ENCODE measurements around the gene KYNU. TPM values are rescaled to one million over a fixed set of nuclear protein-coding genes. Genes with fewer than 3 reads are reported as not detected.

KYNU gene
- total RNA-seq, 2 donors from 2014 or later, result 0.52 to 0.94 TPM

DNA sequence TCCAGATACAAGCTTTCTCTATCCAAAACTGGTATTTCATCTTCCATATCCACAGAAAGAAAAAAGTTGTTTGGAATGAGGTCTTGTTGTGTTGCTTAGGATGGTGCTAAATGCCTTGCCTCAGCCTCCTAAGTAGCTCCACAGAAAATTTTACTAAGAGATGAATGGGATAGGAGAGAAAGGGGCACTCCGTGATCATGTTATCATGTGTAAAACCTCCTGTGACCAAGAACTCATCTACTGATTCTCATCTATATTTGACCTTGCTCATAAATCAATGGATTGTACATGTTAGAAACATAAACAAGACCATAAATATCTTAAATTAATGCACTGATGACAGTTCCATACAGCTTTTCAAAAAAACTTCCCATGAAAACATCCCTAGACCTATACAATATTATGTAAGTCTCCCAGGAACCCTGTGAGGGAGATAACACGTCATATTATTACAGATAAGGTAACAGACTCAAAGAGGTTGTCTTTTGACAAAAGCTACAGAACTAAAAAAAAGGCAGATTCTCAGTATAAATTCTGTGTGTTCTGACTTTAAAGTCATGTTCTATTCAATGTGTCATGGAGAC lies 29.3 kb upstream of the KYNU start:
- TF ChIP-seq, protein P1, sequence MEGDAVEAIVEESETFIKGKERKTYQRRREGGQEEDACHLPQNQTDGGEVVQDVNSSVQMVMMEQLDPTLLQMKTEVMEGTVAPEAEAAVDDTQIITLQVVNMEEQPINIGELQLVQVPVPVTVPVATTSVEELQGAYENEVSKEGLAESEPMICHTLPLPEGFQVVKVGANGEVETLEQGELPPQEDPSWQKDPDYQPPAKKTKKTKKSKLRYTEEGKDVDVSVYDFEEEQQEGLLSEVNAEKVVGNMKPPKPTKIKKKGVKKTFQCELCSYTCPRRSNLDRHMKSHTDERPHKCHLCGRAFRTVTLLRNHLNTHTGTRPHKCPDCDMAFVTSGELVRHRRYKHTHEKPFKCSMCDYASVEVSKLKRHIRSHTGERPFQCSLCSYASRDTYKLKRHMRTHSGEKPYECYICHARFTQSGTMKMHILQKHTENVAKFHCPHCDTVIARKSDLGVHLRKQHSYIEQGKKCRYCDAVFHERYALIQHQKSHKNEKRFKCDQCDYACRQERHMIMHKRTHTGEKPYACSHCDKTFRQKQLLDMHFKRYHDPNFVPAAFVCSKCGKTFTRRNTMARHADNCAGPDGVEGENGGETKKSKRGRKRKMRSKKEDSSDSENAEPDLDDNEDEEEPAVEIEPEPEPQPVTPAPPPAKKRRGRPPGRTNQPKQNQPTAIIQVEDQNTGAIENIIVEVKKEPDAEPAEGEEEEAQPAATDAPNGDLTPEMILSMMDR (IDR thresholded peaks at IDR 0.05), result no peak

DNA sequence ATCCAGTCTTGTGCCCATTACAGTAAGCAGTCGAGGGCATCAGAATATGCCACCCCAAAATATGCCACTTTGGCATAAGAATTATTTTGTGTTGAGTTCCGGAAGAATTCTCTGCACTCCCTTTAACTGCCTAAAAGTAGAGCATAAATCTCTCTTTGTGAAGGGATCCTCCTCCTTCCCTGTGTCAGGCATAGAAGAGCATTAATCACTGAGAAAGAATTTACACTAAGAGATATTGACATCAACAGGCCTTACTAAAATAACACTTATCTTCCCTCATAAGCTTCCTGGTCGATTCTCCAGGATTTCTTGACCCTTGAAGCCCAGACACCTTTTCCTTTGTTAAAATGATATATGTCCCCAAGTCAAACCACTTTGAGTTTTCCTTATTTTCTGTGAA lies 27.6 kb upstream of the KYNU start:
- Histone ChIP-seq H3K4me1 (no peaks in the 10 kb centered on the region), H3K9me3 (no peaks in the 10 kb centered on the region), H3K27ac (no peak overlapping the region), H3K36me3 (no peaks in the 10 kb centered on the region), H3K4me3 (no peak overlapping the region), H3K27me3 (no peaks in the 10 kb centered on the region)
- DNase-seq (ENCODE audit: low spot score), result no peak
- TF ChIP-seq, protein P1 (IDR thresholded peaks at IDR 0.05), result no peak

More for the DNA sequence above, 29.3 kb upstream of the KYNU start:
- H3K36me3 ChIP-seq, result no peaks in the 10 kb centered on the region
- H3K27me3 ChIP-seq, result no peaks in the 10 kb centered on the region
- no peak overlapping the region for H3K4me3 ChIP-seq
- no peak overlapping the region for H3K27ac ChIP-seq
- no peaks in the 10 kb centered on the region for H3K9me3 ChIP-seq
- DNase-seq (ENCODE audit: low spot score), result no peak
- no peaks in the 10 kb centered on the region for H3K4me1 ChIP-seq

DNA sequence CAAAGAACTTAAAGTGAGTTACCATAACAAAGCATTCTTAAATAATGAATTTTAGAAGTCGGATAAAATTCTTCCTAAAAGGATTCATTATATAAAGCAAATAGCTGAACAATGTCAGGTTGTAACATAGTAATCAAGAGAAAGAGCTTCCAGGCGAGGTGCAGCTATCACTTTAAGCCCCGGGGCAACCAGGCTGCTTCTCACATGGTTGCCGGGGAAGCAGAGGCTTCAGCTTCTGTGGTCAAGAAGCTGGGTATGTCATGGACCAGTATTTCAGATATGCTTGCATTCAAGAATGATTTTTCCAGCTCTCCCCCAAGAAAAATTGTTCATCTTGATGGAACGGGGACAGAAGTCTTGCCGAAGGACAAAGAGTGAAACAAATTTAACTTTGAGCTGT lies 23.6 kb upstream of the KYNU start:
- no peak overlapping the region for H3K4me3 ChIP-seq
- no peak for DNase-seq (ENCODE audit: low spot score)
- H3K9me3 ChIP-seq, result no peaks in the 10 kb centered on the region
- no peaks in the 10 kb centered on the region for H3K36me3 ChIP-seq
- H3K4me1 ChIP-seq, result no peaks in the 10 kb centered on the region
- H3K27ac ChIP-seq, result no peak overlapping the region
- H3K27me3 ChIP-seq, result no peaks in the 10 kb centered on the region
- TF ChIP-seq, protein P1 (IDR thresholded peaks at IDR 0.05), result no peak

DNA sequence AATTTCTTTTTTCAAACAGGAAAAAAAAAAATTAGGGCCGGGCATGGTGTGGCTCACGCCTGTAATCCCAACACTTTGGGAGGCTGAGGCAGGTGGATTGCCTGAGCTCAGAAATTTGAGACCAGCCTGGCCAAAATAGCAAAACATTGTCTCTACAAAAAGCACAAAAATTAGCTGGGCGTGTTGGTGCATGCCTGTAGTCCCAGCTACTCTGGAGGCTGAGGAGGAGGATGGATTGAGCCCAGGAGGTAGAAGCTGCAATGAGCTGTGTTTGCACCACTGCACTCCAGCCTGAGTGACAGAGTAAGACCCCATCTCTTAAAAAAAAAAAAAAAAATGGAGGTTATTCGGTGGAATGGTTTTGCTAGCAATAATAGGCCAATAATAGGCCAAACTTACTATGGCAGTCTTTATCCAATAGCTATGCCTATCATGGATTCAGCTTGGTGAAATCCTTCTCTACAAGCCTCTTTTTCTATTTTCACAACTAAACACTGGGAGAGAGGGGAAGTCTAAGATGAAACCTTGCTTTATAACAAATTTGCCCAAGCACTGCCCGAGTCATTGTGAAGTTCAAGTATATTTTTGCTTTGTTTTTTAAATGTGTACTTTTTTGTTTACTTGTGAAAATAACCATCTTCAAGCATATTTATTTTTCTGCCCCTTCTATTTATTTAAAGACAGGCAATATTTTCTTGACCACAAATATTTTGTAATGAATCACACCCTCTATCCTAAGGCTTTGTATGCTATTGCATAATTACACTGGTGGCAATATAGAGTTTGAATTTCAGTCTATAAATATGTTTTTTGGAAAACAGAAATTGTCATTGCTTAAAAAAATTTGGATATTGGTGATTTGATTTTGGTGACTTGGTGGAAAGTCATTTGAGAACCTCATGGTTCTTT lies 20.0 kb upstream of the KYNU start:
- no peak overlapping the region for H3K4me3 ChIP-seq
- no peaks in the 10 kb centered on the region for H3K9me3 ChIP-seq
- H3K27me3 ChIP-seq, result no peaks in the 10 kb centered on the region
- DNase-seq (ENCODE audit: low spot score), result no peak
- H3K27ac ChIP-seq, result no peak overlapping the region
- no peaks in the 10 kb centered on the region for H3K36me3 ChIP-seq
- TF ChIP-seq, protein P1 (IDR thresholded peaks at IDR 0.05), result no peak
- H3K4me1 ChIP-seq, result no peaks in the 10 kb centered on the region

DNA sequence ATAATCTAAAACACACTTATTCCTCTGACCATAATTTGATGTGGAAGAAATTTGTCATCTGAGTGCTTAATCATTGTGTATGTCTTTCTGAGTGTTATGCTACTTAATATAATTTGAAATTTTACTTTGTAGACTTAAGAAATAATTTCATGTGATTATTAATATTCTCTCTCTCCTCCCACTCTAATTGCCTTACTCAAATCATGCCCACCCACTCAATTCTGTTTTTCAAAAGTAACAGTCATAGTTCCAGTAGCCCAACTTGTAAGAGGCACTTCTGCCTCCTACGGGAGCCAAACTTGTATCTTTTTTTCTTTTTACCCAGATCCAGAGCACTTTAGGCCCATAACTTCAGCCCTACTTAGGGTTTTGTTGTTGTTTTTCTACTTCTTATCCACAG lies 18.5 kb upstream of the KYNU start:
- TF ChIP-seq, protein P1 (IDR thresholded peaks at IDR 0.05), result no peak
- H3K27me3 ChIP-seq, result no peaks in the 10 kb centered on the region
- H3K9me3 ChIP-seq, result no peaks in the 10 kb centered on the region
- no peaks in the 10 kb centered on the region for H3K36me3 ChIP-seq
- H3K4me1 ChIP-seq, result no peaks in the 10 kb centered on the region
- no peak overlapping the region for H3K27ac ChIP-seq
- no peak overlapping the region for H3K4me3 ChIP-seq
- DNase-seq (ENCODE audit: low spot score), result no peak

Data from right atrium auricular region (tissue), 2 donors.